Adrenal gland (tissue), 12 donors: ENCODE data around the gene IGIP. TPM values are rescaled to one million over a fixed set of nuclear protein-coding genes. Genes with fewer than 3 reads are reported as not detected.

ENCODE experiments used
- DNase-seq, 7 donors: peaks; one replicate each; pipeline ENCODE4 v3.0.0-alpha.2; 2019 to 2020
- H3K27ac ChIP-seq, 5 donors: fragments of 200-600 bp; sonication (generic) in 4 of 5; 1 replicate in 3 of 5; 2 replicates in 2 of 5; pipeline versions ENCODE4 v1.5.1 to v1.8.0; 2016 to 2020; ENCODE audit warnings: mild to moderate bottlenecking in 1 of 5
- H3K27me3 ChIP-seq: fragments of 200-600 bp; 2 replicates; pipeline ENCODE4 v1.8.0; 2021
- H3K36me3 ChIP-seq, 2 donors: fragments of 200-600 bp; replicated peaks in 1 of 2; 1 replicate in 1 of 2; 2 replicates in 1 of 2; pipeline versions ENCODE4 v1.5.1 to v1.8.0; 2018 to 2022
- H3K4me1 ChIP-seq, 2 donors: fragments of 200-600 bp; replicated peaks in 1 of 2; 1 replicate in 1 of 2; 2 replicates in 1 of 2; pipeline versions ENCODE4 v1.5.1 to v1.8.0; 2018 to 2021
- H3K4me3 ChIP-seq, 4 donors: fragments of 200-600 bp; sonication (generic) in 3 of 4; one replicate each; pipeline ENCODE4 v1.5.1; 2016 to 2018
- H3K9me3 ChIP-seq, 3 donors: fragments of 200-600 bp; sonication (generic) in 1 of 3; replicated peaks in 1 of 3; 1 replicate in 2 of 3; 2 replicates in 1 of 3; pipeline versions ENCODE4 v1.5.1 to v1.8.0; 2016 to 2021
- POLR2A ChIP-seq, 2 donors: fragments of 450-650 bp; IDR thresholded peaks; one replicate each; pipeline ENCODE4 v1.6.1; 2017; ENCODE audit warnings: antibody characterized with exemption in 2 of 2, mild to moderate bottlenecking in 2 of 2, moderate library complexity in 1 of 2
- WGBS, 4 donors: extraction: QIAGEN DNeasy Blood & Tissue Kit in 2 of 4; methylation state at CpG; one replicate each; pipeline versions ENCODE4 v1.1.5 to v1.1.7; 2013 to 2017; 5-methylcytosine and 5-hydroxymethylcytosine counted together
- intact Hi-C, 2 donors: fragments of 100-400 bp; cut with DNase I; formaldehyde crosslinking; loops; one replicate each; pipeline versions ENCODE4 v1.14.1 to v1.15.0; 2022 to 2023
- polyA plus RNA-seq, 3 donors: library from polyadenylated mRNA; stranded (reverse); fragments of 200-250 nt in 2 of 3; fragments of 350-450 nt in 1 of 3; fragmentation: Illumina TruSeq in 1 of 3; extraction: RNeasy Lipid Tissue Mini Kit (QIAGEN cat#74804) in 1 of 3; gene quantifications; one replicate each; pipeline ENCODE4 v1.2.3, GENCODE V29; 2013 to 2014
- total RNA-seq, 9 donors: library from RNA; depleted of rRNA in 4 of 9; stranded (reverse); fragments of >200 nt in 4 of 9; fragments of 120-200 nt in 1 of 9; fragmentation: NEBNext Ultra II Directional in 1 of 9; extraction: Animal tissue kit (Norgen Biotek cat#: 25700) in 1 of 9; gene quantifications; one replicate each; pipeline versions ENCODE4 v1.1.0 to v1.2.4, GENCODE V29; 2013 to 2023
- TF ChIP-seq, protein P1 (sequence below), 6 experiments: fragments of 450-650 bp in 4 of 6; fragments of 200-600 bp in 2 of 6; sonication (generic) in 1 of 6; IDR thresholded peaks; 1 replicate in 5 of 6; 2 replicates in 1 of 6; pipeline versions ENCODE4 v1.5.1 to v1.8.0; 2016 to 2021; ENCODE audit warnings: antibody characterized with exemption in 6 of 6, mild to moderate bottlenecking in 2 of 6, moderate library complexity in 1 of 6
- donor health status: healthy with polysubstance abuse.
- donor health status: Bipolar disorder and iron deficiency.
- donor health status: DM: yes; HTN: yes; CAD: no.
- donor health status: DM: no; HTN: no; CAD: no.
- donor health status: DM: no; HTN: no; CAD: no.
- donor health status: DM: yes; HTN: yes; CAD: no.

Gene IGIP
- total and polyA plus RNA-seq, 12 donors = 5.6 to 25.9 (median 12.0) TPM

DNA sequence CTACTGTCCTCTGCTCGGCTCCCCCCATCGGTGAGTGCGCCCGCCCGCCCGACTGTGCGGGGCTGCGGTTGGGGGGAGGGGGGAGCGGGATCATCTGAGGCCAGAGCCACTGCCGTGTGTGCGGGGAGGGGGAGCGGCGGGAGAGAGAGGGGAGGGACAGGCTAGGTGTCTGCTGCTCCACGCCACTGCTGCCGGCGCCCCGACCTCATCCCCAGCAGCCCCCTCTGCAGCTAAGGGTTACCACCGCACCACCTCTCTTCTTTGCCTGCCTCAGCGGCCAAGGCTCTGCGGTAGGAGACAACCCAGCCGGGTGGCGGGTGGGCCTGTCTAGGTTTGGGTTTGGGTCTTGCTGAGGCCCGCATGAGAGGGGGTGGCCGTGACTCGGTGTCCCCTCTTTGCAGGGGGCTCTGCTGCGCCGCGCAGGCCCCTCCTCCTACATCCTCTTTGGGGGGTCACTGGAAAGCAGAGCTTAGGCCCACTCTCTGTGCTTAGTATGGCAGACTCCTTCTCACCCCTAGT, 12.5 kb upstream of the IGIP start:
- H3K27me3 ChIP-seq = no peaks in the 10 kb centered on the region
- intact Hi-C loops = loop anchor here in 1 of 2 donors (5.0 kb wide), 1 partner anchor 34 kb away; no protein-coding TSS in a partner anchor
- peak overlapping the region; percentile 71 to 99 (median 96) for H3K27ac ChIP-seq
- no peaks in the 10 kb centered on the region for H3K9me3 ChIP-seq
- no peaks in the 10 kb centered on the region for H3K36me3 ChIP-seq
- 0 to 2% (median 0%) methylated on average over 1 to 28 of the region's 28 CpGs for WGBS, 4 donors
- peaks cover 27 to 80% of the 10 kb centered on the region in 2 donors for H3K4me1 ChIP-seq
- DNase-seq = peak; percentile 18 to 64 (median 34)
- peak overlapping the region in 3 of 4 donors; percentile 61 to 89 (median 65) for H3K4me3 ChIP-seq
- TF ChIP-seq POLR2A (IDR thresholded peaks at IDR 0.05) = no peak
- TF ChIP-seq, protein P1, sequence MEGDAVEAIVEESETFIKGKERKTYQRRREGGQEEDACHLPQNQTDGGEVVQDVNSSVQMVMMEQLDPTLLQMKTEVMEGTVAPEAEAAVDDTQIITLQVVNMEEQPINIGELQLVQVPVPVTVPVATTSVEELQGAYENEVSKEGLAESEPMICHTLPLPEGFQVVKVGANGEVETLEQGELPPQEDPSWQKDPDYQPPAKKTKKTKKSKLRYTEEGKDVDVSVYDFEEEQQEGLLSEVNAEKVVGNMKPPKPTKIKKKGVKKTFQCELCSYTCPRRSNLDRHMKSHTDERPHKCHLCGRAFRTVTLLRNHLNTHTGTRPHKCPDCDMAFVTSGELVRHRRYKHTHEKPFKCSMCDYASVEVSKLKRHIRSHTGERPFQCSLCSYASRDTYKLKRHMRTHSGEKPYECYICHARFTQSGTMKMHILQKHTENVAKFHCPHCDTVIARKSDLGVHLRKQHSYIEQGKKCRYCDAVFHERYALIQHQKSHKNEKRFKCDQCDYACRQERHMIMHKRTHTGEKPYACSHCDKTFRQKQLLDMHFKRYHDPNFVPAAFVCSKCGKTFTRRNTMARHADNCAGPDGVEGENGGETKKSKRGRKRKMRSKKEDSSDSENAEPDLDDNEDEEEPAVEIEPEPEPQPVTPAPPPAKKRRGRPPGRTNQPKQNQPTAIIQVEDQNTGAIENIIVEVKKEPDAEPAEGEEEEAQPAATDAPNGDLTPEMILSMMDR (IDR thresholded peaks at IDR 0.05) = no peak

DNA sequence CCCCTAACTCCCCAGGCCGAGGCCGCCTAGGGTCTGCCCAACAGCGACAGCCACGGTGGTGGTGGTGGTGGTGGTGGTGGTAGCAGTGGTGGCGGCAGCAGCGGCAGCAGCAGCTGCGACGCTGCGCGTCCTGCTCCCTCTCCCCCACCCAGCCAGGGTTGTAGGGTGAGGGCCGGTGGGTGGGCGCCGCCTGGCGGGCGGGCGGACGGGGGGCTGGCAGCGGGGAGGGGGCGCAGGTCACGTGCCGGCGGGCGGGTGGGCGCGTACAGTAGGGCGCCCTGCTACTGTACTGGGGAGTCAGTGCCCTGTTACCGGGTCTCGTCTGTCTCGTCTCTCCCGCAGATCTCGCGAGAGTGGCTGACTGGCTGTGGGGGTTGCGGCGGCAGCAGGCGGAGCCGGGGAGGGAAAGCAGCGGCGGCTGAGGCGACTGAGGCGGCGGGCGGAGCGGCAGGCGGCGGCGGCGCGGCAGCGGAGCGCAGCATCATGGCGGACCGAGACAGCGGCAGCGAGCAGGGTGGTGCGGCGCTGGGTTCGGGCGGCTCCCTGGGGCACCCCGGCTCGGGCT, 12.0 kb upstream of the IGIP start, which contains the start of gene PURA:
Gene PURA, plus strand, starts transcription at position 411 of the 565 bp plus-strand sequence. Its CDS starts 73 bp downstream, at position 484.
- H3K4me3 ChIP-seq = peak within 1 kb of the TSS; percentile 7 to 89 (median 63)
- intact Hi-C loops = loop anchor here in 1 of 2 donors (5.0 kb wide), 1 partner anchor 34 kb away; no protein-coding TSS in a partner anchor
- H3K27me3 ChIP-seq = no peaks in the 10 kb centered on the region
- DNase-seq = peak; percentile 96 to 98 (median 97)
- WGBS, 4 donors = 0 to 1% (median 0%) methylated on average over 2 to 60 of the region's 60 CpGs
- H3K27ac ChIP-seq = peak within 1 kb of the TSS; percentile 71 to 99 (median 96)
- peaks cover 27 to 84% of the 10 kb centered on the region in 2 donors for H3K4me1 ChIP-seq
- peak; percentile 86 to 92 for TF ChIP-seq POLR2A (IDR thresholded peaks at IDR 0.05)
- TF ChIP-seq, protein P1 (IDR thresholded peaks at IDR 0.05) = no peak
- no peaks in the 10 kb centered on the region for H3K9me3 ChIP-seq
- no peaks in the 10 kb centered on the region for H3K36me3 ChIP-seq

DNA sequence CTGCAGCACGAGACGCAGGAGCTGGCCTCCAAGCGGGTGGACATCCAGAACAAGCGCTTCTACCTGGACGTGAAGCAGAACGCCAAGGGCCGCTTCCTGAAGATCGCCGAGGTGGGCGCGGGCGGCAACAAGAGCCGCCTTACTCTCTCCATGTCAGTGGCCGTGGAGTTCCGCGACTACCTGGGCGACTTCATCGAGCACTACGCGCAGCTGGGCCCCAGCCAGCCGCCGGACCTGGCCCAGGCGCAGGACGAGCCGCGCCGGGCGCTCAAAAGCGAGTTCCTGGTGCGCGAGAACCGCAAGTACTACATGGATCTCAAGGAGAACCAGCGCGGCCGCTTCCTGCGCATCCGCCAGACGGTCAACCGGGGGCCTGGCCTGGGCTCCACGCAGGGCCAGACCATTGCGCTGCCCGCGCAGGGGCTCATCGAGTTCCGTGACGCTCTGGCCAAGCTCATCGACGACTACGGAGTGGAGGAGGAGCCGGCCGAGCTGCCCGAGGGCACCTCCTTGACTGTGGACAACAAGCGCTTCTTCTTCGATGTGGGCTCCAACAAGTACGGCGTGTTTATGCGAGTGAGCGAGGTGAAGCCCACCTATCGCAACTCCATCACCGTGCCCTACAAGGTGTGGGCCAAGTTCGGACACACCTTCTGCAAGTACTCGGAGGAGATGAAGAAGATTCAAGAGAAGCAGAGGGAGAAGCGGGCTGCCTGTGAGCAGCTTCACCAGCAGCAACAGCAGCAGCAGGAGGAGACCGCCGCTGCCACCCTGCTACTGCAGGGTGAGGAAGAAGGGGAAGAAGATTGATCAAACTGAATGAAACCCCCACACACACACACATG, 11.2 kb upstream of the IGIP start:
- intact Hi-C loops = loop anchor here in 1 of 2 donors (5.0 kb wide), 1 partner anchor 33 kb away; no protein-coding TSS in a partner anchor
- TF ChIP-seq, protein P1 (IDR thresholded peaks at IDR 0.05) = no peak
- TF ChIP-seq POLR2A (IDR thresholded peaks at IDR 0.05) = peak; percentile 52 to 62
- H3K27me3 ChIP-seq = no peaks in the 10 kb centered on the region
- H3K4me3 ChIP-seq = peak overlapping the region; percentile 7 to 89 (median 54)
- no peaks in the 10 kb centered on the region for H3K9me3 ChIP-seq
- H3K4me1 ChIP-seq = peaks cover 27 to 79% of the 10 kb centered on the region in 2 donors
- peak overlapping the region; percentile 59 to 99 (median 96) for H3K27ac ChIP-seq
- no peaks in the 10 kb centered on the region for H3K36me3 ChIP-seq
- peak; percentile 72 to 90 (median 83) for DNase-seq
- 2 to 9% (median 5%) methylated on average over 9 to 65 of the region's 65 CpGs for whole genome bisulfite sequencing, 4 donors

DNA sequence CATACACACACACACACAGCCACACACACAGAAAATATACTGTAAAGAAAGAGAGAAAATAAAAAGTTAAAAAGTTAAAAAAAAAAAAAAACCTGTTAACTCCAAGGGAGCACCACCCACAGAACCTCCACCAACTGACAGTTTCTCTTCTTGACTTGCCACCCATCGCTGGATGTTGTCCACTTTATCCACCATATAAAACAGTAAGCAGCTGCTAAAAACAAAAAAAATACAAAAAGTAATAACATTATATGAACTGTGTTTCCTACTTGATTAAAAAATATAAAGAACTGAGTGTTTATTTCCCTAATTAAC, 10.6 kb upstream of the IGIP start:
- intact Hi-C loops = no loop called here
- Histone ChIP-seq H3K27ac (peak overlapping the region in 3 of 5 donors; percentile 84 to 96 (median 96)), H3K27me3 (no peaks in the 10 kb centered on the region), H3K4me3 (peak overlapping the region in 2 of 4 donors; percentile 65 to 89), H3K4me1 (peaks cover 27 to 73% of the 10 kb centered on the region in 2 donors), H3K36me3 (no peaks in the 10 kb centered on the region), H3K9me3 (no peaks in the 10 kb centered on the region)
- TF ChIP-seq, protein P1 (IDR thresholded peaks at IDR 0.05) = no peak
- TF ChIP-seq POLR2A (IDR thresholded peaks at IDR 0.05) = no peak
- no peak for DNase-seq
- 20 to 33% (median 25%) methylated on average over 1 of the region's 1 CpG for WGBS, 4 donors
